Activated T-helper 1 cell treated with anti-CD3 and anti-CD28 coated beads, Interleukin-2, amount 50 U/mL, for 16 hours (primary cell): ENCODE measurements around the gene SLC49A4.
"Not testable (repeated sequence)": the region's sequence is repeated elsewhere in the genome, so short reads cannot be mapped to it uniquely, and the experiment has no call there.

ENCODE experiments used
- DNase-seq, 2 donors: peaks; one replicate each; pipeline ENCODE4 v3.0.0-alpha.2; 2020; ENCODE audit warnings: low read depth in 1 of 2, low spot score in 1 of 2

Gene SLC49A4, protein sequence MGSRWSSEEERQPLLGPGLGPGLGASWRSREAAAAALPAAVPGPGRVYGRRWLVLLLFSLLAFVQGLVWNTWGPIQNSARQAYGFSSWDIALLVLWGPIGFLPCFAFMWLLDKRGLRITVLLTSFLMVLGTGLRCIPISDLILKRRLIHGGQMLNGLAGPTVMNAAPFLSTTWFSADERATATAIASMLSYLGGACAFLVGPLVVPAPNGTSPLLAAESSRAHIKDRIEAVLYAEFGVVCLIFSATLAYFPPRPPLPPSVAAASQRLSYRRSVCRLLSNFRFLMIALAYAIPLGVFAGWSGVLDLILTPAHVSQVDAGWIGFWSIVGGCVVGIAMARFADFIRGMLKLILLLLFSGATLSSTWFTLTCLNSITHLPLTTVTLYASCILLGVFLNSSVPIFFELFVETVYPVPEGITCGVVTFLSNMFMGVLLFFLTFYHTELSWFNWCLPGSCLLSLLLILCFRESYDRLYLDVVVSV

DNA sequence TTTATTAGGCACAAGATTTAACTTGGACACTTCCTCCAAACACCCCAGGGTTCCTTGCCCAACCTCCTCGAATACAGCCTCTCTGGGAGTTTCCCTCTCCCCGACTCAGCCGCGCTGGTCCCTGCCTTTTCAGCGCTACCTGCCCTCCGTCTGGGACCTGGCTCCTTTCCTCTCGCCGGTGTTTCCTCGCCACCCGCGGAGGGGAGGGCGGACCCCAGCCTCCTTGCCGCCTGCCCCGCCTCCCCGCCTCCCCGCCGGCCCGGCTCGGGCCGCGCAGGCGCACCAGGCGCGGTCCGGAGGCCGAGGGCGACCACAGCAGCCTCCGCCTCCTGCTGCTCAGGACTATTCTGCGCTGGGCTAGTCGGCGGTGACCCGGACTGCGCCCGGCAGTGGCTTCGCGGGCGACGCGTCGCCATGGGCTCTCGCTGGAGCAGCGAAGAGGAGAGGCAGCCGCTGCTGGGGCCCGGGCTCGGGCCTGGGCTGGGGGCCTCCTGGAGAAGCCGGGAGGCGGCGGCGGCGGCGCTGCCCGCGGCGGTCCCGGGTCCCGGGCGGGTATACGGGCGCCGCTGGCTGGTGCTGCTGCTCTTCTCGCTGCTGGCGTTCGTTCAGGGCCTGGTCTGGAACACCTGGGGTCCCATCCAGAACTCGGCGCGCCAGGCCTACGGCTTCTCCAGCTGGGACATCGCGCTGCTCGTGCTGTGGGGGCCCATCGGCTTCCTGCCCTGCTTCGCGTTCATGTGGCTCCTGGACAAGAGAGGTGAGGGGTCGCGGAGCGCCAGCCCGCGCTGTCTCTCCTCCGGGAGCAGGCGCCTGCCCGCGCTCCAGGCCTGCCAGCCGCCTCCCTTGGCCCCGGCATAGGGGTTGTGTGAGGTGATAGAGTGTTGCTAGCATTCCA, at the start of gene SLC49A4:
Gene SLC49A4 (plus strand): TSS at position 291 of the 895 bp plus-strand sequence. CDS start 124 bp downstream, at position 415.
- DNase-seq = peak; percentile 34 to 55

DNA sequence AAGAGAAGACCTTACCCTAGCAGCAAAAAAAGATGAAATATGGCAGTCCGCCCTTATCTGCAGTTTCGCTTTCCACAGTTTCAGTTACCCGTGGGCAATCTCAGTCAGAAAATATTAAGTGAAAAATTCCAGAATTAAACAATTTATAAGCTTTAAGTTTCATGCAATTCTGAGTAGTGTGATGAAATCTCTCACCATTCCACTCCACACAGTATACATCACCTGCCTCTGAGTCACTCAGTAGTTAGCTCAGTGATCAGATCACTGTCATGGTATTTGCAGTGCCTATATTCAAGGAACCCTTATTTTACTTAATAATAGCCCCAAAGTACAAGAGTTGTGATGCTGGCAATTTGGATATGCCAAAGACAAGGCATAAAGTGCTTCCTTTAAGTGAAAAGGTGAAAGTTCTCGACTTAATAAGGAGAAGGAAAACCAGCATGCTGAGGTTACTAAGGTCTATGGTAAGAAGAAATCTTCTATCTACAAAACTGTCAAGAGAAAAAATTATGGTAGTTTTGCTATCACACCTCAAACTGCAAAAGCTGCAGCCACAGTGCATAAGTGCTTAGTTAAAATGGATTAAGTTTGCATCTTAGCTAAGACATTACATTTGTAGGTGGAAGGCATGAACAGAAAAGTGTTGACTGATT, 49.4 kb upstream of the SLC49A4 start:
- no peak for DNase-seq

DNA sequence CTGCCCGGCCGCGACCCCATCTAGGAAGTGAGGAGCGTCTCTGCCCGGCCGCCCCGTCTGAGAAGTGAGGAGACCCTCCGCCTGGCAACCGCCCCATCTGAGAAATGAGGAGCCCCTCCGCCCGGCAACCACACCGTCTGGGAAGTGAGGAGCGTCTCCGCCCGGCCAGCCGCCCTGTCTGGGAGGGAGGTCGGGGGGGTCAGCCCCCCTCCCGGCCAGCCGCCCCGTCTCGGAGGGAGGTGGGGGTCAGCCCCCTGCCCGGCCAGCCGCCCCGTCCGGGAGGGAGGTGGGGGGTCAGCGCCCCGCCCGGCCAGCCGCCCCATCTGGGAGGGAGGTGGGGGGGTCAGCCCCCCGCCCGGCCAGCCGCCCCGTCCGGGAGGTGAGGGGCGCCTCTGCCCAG, 47.6 kb upstream of the SLC49A4 start:
- not testable (repeated sequence) for DNase-seq

DNA sequence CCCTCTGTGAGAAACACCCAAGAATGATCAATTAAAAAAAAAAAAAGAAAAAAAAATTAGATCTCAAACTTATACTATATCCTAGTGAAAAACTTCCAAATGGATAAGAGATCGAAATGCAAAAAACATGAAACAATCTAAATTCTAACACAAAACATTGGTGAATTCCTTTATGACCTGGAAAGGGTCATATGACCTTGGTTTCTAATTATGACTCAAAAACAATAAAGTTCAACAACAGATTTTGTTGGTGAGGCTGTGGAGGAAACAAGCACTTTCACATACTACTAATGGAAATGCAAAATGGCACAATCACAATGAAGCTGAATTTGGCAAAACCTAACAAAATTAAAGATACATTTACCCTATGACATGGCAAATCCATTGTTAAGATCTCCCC, 46.5 kb upstream of the SLC49A4 start:
- no peak for DNase-seq

DNA sequence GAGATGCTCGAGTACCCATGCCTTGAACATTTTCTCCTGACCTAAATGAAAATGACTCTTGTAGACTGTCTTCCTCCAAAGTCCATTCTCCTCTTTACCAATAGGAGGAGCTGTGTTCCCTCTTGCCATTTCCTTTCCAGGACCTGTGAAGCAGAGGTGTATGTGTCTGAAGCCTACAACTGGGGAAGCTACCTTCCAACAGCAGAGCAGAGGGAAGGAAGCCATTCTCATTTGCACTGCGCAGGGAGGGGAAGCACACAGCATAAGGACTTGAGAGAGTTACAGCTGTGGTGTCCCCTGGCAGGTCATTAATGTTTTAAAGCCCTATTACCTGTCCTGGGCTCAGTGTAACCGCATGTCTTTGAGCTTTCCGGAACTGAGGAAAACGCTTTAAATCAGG, 39.9 kb upstream of the SLC49A4 start:
- no peak for DNase-seq

DNA sequence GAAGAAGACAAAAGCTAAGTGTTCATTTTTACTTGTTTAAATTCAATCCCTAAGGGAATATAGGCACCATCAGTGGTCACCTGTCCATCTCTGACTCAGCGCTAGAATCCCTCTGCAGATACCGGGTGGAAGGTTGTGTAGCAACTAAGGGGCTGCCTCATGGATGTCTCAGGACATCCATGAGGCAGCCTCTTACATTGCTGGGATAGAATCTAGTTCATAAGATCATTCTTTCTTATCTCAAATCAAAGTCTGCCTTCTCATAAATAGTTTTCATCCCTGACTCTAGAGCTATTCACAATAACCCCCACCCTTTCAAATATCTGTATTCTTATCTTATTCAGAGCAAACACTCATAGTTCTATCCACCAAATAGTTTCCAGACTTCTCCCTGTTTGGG, 39.4 kb upstream of the SLC49A4 start:
- no peak for DNase-seq

DNA sequence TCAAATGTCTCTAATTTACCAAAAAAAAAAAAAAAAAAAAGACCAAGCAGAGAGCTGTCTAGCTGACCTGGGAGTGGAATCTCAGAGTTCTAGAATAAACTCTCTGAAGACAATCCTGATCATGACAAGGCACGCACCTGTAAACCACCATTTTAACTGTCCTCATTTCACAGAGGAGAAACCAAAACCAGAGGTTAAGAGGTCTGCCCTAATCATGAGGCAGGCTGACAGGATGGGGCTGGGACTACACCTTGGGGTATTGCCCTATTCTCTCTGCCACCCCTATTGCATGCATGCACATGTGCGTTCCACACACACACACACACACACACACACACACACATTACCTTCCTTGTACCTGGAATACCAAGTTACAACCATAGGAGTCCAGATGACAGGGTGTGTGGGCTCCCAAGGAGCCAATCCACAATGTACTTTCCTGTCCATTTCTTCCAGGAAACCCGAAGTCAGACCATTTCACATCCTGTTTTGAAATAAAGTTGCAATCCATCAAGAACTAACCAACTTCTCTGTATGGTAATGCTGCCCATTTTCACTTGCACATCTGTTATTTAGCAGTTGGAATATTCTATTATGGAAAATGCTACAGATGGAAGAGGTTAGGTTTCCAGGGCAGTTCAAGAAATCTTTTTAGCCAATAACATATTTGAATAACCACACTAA, 35.9 kb upstream of the SLC49A4 start:
- DNase-seq = no peak

DNA sequence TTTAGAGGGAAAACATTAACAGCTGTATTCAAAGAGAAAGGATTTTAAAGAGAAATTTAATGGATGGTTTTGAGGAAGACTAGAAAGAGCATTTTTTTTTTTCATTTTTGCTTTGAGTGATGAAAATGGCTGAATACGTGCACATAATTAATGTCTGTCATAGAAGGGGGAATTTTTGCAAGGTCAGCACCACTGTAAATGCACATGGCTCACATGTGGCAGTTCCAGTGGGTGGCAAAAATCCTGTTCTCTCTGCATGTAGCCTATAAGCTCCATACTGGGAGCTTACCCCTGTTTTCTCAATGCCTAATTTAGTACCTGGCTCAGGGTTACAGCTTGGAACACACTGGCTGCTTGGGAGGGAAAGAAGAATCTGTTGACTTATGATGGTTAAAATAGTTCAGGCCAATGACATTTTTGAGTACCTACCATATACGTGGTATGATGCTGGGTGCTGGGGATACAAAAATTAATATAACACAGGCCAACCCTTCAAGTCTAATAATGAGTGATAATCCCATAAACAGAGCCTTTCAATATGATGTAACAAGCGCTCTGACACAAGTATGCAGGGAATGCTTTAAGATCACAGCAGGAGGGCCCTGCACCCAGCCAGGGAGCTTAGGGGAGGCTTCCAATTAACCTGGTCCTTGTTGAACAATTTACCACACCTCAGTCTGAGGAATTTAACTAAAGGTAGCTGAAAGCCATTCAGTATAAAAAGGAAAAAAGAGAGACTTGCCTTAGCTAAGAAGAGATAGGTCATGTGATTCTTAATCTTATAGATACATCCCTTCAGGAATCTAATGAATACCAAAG, 34.2 kb upstream of the SLC49A4 start:
- no peak for DNase-seq

DNA sequence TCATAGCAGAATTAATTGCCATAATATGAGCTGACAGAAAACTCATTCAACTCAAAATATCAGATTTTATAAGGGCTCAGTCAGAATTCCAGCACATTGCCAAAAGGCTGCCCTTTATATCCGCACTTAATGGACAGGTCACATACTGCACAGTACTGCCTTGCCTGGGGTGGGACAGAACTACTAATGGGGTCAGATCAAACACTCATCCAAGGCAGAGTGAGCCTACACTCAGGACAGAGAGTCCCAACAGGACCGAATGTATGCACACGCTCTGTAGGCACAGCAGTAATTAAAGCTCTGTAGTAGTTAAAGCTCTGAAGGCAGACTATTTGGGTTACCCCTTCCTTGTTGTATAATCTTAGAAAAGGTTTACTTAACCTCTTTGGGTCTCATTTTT, 28.4 kb upstream of the SLC49A4 start:
- no peak for DNase-seq

DNA sequence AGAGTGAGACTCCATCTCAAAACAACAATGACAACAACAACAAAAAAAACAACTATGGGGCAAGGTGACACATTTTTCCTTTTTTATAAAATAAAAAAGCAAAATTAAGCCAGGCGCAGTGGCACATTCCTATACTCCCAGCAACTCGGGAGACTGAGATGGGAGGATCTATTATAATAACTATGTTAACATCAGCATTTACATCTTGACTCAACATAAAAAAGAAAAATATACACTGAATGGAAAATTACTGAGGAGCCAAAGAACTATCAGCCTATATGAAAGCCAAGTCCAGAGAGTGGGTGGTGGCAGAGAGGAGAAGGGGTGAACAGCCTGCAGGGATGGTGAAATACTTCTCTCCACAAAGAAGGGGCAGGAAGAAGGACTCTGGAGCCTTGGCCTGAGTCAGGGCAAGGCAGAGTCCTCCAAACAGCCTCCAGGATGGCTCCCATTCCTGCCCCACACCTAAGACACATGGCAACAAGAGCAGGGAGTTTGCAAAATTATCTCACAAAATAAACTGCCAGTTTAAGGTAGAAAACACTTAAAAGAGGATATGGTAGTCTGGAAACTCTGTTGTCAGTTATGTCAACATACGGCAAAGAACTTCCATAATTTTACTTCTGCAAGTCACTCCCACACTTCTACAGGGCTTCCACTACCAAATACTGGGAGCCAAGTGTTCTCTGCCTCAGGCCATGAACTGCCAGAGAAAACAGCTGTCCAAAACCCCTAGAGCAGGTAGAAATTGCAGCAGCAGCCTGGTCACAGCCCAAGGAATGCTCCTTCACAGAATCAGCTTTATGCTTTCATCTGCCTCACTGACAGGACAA, 27.1 kb upstream of the SLC49A4 start:
- no peak for DNase-seq

DNA sequence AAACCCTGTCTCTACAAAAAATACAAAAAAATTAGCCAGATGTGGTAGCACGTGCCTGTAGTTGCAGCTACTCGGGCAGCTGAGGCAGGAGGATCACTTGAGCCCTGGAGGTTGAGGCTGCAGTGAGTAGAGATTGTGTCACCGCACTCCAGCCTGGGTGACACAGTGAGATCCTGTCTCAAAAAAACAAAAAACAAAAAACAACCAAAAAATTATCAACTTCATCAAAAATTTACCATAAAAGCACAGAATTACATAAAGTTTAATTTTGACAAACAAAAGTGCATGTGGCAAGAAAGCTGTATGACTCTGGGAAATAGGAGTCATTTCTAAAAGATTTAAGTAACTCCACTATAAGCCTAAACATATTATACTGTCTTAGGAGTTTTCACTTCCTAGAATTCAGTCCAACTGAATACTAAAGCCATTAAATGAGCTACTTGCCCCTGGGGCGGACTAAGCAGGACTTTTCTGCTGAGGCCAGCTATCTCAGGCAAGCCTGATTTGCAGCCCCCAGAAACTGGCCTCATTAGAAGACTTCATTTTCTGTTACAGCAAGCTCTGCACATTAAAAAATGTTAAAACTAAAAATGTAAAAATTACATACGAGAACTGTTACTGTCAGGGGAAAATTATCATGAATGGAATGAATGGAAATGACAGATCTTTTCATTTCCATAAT, 24.2 kb upstream of the SLC49A4 start:
- no peak for DNase-seq

DNA sequence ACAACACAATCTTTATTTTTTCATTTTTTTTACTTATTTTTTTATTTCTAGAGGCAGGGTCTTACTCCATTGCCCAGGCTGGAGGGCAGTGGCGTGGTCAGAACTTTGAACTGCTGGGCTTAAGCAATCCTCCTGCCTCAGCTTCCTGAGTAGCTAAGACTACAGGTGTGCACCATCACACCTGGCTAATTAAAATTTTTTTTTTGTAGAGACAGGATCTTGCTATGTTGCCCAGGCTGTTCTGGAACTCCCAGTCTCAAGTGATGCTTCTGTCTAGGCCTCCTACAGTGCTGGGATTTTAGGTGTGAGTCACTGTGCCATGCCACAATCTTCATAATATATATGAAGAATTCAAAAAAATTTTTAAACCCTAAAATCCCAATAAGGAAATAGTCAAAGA, 22.0 kb upstream of the SLC49A4 start:
- DNase-seq = no peak

DNA sequence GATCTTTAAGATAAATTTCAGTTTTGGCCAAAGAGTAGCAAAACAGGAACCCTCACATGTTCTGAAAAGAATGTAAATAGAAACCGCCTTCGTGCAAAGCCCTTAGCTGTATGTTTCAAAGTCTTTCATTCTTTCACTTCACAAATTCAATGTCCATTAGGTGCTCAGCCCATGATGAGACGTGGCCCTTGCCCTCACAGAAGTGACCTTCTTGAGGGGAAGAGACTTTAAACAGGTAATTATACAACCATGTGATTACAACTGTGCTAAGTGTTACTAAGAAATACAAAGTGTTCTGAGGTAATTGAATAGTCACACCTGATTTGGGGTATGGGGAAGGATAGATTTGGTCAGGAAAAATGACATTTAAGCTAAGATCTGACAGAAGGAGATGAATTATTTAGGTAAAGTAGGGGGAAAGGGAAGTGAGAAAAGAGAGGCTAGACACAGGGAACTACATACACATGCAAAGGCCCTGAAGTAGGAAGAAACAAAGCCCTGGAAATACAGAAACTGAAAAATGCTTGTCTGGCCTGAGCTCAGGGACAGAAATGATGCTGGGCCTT, 20.8 kb upstream of the SLC49A4 start:
- DNase-seq = no peak

DNA sequence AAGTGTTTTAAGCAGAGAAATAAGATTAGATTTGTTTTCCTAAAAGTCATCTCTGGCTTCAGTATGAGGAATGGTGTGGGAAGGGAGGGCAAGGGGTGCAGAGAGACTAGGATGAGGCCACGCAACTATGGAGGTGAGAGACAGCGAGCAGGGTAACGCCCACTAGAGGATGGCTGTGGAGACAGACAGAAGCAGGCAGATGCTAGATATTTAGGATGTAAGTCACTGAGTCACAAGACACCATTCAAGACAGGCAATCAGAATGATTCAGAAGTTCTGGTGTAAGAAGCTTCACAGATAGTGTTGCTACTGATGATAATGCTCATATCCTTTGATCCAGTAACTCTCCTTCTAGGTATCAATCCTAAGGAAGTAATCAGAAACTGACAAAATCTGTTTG, 20.3 kb upstream of the SLC49A4 start:
- DNase-seq = no peak

DNA sequence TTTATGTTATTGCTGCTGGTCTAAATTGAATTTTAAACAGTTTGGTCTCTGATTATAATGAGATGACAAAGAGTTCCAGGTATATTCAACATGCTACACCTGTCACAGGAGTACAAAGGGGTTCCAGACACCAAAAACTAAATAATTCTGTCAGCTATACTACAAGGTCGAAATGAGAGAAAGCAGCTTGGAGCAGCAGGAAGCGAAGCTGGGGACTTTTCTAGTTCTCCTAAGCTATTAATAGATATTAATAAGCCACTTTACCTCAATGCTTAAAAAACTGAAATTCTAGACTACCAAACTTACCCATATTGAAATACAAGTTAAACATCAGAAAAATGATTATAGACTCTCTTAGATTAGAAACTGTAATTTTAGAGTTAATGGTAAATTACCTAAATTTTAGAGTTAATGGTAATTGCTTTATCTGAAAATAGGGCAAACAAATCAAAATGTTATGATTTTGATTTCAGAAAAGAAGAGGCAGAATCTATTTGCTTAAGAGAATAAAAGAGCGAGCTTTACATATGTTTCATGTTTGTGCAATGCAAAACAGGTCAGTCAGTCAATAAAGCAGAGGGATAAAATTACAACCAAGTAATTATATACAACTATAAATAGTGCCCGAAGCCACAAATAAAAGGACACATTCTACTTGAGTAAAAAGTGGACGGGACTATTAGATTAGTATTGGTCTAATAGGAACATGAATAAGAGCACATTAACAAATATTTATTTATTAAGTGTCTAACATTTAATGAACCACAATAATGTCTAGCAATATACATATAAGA, 18.0 kb upstream of the SLC49A4 start:
- DNase-seq = no peak

DNA sequence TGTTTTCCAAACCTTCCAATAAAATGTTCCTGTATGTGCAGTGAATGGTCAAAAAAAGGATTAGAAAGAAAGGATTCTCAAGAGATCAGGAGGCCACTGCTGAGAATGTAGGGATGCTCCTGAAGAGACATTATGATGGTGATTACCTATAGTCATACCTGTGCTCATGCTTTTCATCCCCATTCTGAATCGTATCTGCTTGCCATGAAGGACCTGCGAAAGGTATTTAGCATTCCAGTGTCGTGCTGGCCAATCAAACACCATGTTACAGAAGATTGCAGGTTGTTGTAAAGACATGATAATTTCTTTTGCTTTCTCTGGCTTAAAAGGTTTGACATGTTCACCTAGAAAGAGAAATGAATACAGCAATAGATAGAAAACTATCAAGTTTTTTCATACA, 17.3 kb upstream of the SLC49A4 start:
- no peak for DNase-seq

DNA sequence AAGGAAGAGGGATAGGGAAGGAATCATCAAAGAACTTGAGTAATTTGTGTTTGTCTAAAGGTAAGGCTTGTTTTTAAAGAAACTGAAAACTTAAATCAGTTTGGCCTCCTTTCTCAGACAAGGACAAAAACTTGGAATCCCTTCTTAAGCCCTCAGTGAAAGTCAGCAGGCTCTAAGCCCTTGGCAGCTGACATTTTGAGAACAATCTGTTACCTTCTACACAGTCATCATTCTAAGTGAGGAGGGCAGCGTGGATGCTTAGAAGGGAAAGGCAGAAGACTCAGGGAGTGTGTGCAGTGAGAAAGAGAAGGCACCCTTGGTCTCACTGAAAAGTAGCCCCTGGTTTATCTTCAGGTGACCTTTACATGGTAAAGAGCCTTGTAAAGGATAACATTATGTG, 12.1 kb upstream of the SLC49A4 start:
- DNase-seq = no peak

DNA sequence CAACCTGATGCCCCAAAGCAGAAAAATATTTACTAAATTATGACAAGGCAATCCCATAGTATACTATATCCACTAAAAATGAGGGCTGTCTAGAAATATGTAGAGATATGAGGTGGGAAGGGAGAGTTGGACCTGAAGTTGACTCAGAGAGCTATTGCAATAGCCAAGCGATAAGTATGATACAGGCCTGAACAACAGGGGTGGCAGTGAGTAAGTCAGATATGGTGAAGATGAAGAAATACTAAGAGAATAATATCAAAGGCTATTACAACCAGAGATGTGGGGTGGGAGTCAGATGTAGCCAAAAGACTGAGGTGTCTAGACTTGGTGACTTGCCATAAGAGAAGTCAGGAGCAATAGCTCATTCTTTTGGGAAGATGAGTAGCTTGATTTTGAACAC, 10.4 kb upstream of the SLC49A4 start:
- no peak for DNase-seq
